D721Med (cell line): Measurements from ENCODE around the gene CHST11.

Source experiments
- DNase-seq: peaks from one replicate; pipeline ENCODE4 v3.0.0; 2011; ENCODE audit warnings: low spot score; ENCODE audit not compliant: insufficient read length
- FAIRE-seq: peaks from 2 replicates; lab custom pipeline; 2011; peaks lifted over from hg19 to GRCh38; lab: Jason Lieb, UNC
- CTCF ChIP-seq: IDR thresholded peaks from 2 replicates; pipeline ENCODE4 v1.5.1; 2012; ENCODE audit warnings: mild to moderate bottlenecking, control low read depth; ENCODE audit not compliant: insufficient read depth; ENCODE audit errors: missing control alignments

Gene CHST11

DNA sequence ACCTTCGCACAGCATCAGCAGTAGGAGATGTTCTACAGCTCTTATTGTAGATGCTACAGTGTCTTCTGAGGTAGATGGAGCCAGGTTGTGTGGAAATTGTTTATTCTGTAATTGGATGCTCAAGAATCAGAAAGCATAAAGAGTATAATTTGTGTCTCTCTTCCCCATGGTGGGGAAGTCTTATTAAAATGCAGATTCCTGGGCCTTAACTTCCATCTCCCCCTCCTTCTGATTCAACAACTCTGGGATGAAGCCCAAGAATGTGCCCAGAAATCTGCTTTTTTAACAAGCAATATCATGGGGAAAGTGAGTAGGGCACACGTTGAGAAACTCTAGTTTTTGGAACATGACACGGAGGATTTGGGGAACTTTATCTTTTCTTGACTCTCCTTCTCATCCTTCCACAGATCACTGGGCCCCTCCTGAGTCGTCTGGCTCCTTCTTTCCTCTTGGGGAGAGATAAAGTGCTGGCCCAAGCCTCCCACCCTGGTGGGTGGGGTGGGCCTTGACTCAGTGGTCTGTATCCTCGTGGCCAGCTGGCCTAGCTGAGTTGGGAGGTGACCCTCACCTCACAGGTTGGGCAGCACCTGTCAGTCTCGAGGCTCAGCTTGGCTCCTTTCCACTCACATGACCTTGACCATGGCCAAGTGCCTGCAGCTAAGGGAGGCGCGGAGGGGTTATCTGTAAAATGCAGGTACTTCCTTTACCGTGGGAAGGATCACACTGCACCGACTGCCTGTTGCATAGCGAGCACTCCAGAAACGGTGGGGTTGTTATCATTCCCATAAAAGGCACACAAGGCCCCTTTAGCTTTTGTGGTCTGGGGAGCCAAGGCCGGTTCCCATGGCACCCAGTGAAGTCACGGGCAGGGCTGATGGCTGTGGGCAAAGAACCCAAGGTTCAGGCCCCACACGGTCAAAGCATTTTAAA lies 141.9 kb downstream of the CHST11 start:
- no peak for TF ChIP-seq CTCF
- DNase-seq (no peak), FAIRE-seq (no peak)

DNA sequence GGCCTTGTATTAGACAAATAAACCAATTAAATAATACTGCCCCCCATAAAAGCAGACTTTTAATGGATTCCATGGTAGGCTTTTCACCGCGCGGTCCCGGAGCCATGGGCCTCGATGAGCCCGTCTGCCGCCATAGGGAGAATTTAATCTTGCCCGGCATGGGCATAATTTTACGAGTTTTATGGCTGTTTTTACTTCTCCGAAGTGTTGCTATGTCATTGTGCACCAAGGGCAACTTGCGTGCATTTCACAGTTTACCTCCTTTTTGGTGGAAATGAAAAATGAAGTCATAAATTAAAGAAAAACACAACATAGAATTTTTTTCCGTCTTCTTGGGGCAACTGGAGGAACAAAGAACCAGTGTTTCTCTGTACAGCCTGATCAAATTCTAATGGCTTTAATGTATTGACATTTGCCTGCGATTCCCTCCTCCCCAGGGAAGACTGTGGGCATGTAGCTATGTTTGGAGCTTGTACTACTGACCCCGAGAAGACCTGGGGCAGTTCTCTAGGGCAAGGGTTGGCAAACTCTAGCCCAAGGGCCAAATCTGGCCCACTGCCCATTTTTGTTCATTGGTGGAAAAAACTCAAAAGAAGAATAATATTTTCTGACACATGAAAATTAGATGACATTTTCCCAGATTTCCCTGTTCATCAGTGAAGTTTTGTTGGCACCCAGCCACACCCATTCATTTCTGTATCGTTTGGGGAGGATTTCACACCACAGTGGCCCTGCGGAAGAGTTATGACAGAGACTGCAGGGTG lies 142.7 kb downstream of the CHST11 start:
- FAIRE-seq (no peak), DNase-seq (no peak)
- TF ChIP-seq CTCF, result no peak

DNA sequence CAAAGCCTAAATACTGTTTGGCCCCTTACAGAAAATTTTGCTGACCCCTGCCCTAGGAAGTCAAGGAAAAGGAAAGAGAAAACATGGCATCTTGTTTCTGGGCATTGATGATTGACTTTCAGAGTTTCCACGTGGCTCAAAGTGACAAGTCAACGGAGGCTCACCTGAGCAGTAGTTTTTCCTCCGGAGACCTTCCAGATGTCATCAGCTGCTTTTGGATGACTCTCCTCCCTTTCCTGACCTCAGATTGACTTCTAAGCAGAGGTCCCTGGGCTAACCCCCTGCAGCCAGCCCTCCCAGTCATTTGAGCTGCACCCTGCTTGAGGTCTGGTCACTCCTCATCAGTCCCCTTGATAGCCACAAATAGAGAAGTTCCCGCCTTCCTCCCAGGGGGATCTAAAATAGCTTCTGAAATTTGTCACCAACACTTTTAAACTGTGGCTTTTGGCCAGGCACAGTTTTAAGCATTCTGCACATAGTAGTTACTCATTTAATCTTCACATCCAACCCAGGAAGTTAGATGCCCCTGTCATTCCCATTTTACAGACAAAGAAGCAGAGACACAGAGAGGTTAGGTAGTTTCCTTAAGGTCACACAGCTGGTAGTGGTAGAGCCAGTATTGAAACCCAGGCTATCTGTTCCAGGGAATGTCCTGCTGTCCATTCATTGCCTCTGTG lies 143.4 kb downstream of the CHST11 start:
- TF ChIP-seq CTCF, result no peak
- FAIRE-seq, result no peak
- no peak for DNase-seq

- no peak for FAIRE-seq
- no peak for TF ChIP-seq CTCF
- DNase-seq, result no peak
Observed at GRCh38 chr12:104600790-104601739, 144.3 kb downstream of the CHST11 start.

GRCh38 chr12:104602406-104602805 lies 145.7 kb downstream of the CHST11 start:
- DNase-seq, result no peak
- FAIRE-seq, result no peak
- TF ChIP-seq CTCF, result no peak

DNA sequence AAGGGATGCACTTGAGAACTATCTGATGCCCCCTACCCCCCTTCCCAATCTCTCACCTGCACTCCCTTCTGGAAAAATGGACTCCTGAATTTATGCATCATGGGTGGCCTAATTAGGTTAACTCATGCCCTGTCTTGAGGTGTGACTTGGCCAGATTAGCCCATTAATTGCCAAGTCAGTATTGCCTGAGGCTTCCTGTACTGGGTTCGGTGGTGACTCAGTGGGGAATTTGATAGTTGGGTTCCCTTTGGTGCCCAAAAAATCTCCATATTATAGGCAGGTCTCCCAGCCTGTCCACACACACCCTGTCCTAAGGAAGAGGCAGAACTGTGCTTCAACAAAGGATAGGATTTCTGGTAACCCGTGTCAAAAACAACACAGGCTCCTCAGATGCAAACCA lies 146.1 kb downstream of the CHST11 start:
- DNase-seq (no peak), FAIRE-seq (no peak)
- TF ChIP-seq CTCF, result no peak
